Femur (tissue), 1 donor: ENCODE measurements around the gene TMEM233.
A peak's percentile ranks its signal among the peaks of the same experiment; 100 is the strongest.

Experiments
- DNase-seq: peaks from one replicate; pipeline ENCODE4 v3.0.0-alpha.2; 2017

The TMEM233 gene

DNA sequence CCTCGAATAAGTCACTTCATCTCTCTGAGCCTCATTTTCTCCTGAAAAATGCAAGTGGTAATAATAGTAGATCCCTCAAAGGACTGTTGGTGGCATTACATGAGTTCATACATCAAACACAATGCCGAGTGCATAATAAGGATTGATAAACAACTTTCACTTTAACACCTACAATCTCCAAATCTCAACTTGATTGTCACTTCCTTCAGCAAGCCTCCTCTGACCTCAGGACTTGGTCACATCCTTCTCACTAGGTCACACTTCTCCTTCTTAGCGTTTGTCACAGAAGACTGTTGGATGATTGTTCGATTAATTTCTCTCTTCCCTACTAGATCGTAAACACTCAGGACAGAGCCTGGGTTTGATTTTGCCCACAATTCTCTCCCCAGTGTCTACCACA, 66.5 kb downstream of the TMEM233 start:
- DNase-seq, result no peak

DNA sequence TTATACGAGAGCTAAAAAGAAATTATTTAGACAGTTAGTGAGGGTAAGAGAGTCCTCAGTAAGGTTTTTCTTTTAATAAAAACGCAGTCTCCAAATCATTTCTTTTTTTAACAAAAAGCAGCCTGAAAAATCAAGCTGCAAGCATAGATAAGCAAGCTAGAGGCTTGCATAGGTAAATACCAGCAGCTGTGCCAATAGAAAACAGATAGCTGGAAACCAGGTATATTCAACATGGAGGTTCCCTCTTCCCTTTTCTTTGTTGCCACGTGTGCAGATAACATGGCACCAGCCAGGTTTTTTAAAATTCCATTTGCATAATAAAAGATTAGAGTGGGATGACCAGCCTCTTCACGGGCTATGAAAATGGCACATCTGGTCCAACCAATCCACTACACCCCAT, 68.3 kb downstream of the TMEM233 start:
- DNase-seq, result no peak

DNA sequence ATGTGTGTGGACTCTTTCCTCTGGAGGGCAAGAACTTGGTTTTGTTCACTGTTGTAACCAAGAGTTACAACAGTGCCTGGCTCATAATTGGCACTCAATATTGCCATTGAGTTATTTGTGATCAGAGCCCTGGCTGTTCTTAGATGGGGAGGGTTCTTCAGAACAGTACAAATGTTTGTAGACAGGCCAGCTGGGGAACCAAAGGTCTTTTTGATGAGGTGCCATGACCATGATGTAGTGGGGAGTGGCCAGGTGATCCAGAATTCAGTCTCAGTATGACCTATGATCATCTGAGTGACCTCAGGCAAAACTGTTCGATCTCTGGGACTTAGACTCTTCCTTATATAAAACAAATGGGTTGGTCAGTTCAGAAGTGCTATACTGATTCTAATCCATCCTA, 71.1 kb downstream of the TMEM233 start:
- DNase-seq, result no peak

DNA sequence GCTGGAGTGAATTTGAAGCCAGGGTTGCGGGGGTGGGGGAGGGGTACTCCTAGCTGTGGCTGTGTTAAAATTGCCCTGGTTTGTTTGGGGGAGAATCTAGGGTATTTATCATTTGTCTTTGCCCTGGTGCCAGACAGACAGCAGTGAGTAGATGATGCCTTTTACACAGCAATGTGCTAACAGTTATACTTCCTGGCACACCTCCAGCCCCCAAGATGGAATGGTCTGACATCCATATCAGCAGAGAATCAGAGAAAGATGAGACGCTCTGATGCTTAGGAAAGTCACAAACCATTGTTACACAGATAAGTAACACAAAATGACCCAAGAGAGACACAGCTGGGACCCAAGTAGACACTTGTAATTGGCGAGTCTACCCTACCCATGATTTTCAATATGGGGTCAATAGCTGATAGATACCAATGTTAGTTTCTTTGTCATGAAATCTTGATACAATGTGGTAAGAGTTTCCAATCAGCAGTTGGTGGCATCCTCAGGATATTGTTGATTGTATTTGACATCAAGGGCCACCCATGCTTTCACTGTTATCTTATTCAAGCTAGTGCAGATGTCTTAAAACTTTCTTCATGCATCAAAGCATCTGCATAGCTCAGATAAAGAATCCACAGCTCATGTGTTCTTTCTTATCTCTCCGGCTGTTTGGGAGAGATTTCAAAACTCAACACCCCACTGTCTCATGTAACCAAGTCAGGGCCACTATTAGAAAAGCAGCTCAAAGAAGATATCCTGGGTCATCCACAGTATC, 71.8 kb downstream of the TMEM233 start:
- DNase-seq, result no peak

DNA sequence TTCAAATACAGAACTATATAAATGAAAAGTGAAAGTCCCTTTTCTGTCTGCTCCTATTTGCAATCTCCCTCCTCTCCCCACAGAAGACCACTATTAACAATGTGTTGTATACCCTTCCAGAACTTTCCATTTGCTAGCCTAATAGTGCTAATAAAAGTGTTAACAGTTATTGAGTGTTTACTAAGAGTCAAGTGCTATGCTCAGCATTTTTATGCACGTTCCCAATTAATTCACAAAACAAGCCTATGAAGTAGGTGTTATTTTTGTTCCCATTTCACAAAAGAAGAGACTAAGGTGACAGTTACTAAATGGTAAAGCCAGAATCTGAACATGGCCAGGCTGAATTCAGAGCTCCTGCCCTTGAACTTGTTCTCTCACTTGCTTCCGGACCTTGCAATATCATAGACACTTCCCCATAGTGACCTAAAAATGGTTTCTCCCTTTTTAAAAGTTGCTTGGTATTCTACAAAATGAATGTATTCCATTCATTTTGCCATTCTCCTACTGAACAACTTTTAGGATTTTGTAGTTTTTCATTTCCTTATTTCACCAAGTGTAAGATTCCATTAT, 72.7 kb downstream of the TMEM233 start:
- no peak for DNase-seq

DNA sequence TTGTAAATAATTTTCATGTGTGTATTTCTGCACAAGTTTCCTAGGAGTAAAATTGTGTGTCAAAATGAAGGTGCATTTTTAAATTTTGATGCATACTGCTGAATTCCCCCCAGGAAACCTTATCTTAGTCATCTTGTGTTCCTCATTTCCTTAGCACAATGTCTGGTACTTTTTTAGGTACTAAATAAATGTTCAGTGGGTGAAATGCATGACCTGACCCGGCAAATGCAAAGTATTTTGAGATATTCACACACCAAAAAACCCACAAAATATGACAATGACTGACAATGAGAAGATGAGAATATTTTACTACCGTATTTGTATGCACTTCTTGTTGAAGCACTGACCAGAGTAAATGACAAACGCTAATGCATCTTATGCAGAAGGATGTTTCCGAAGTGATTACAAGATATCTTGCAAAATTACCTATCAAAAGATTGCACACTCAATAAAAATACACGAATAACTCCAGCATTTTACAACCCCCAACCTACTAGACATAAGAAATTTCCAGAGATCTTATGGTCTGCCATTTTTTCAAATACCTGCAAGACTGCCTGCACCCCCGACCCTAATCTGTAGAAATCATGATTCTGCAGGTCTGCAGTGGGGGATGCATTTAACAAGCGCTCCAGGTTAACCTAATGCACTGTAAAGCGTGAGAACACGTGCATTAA, 73.5 kb downstream of the TMEM233 start:
- DNase-seq, result no peak

DNA sequence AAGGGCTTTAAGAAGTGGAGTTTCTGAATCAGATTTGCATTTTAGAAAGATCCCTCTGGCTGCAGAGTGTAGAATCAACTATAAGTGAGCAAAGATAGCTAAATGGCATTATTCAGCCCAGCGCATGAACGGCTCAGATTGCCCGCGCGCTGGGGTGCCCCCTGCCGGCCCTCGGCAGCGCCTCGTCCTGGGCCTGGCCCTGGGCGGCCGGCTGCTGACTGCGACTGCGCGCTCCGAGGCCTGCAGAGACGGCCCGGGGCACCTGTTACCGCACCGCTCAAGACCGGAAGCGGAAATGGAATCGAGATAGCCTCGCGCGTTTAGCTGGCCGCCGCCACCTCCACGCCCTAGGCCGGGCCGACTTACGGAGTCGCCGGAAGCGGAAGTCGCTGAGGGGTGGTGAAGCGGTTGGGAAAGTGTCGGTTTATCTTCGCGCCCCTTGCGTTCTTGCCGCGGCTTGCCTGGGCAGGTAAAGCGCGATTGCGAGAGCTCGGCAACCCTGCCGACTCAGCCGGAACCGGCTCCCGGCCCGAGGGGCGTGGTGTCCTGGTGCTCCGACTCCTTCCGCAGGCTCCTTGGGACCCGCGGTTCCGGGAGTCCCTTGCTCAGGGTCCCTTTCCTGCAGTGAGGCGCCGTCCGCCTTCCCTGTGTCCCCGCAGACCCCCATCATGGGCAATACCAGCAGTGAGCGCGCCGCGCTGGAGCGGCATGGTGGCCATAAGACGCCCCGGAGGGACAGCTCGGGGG, 74.2 kb downstream of the TMEM233 start, which contains the start of gene PRKAB1:
Gene PRKAB1 (plus strand): TSS at position 557 of the 747 bp plus-strand sequence. CDS start 112 bp downstream, at position 669.
- peak; percentile 97 for DNase-seq

DNA sequence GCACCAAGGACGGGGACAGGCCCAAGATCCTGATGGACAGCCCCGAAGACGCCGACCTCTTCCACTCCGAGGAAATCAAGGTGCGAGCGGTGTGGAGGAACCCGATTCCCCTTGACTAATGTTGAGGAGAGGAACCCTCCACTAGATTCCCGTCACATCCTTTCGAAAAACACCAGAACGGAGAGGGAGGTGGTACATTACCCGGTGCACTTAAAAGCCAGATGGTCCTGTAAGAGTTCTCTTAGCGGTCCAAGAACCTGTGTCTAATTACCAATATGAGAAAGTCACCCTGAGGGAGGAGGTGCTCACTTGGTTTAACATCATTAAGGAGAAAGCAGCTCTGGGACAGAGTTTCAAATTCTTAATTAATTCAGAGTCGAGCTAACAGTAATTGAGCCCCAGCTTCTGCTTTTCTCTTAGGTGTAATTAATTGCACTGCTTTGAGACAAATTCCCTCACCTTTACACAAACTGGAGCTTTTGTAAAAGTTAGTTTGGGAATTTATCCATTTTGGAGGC, 74.8 kb downstream of the TMEM233 start:
- no peak for DNase-seq

DNA sequence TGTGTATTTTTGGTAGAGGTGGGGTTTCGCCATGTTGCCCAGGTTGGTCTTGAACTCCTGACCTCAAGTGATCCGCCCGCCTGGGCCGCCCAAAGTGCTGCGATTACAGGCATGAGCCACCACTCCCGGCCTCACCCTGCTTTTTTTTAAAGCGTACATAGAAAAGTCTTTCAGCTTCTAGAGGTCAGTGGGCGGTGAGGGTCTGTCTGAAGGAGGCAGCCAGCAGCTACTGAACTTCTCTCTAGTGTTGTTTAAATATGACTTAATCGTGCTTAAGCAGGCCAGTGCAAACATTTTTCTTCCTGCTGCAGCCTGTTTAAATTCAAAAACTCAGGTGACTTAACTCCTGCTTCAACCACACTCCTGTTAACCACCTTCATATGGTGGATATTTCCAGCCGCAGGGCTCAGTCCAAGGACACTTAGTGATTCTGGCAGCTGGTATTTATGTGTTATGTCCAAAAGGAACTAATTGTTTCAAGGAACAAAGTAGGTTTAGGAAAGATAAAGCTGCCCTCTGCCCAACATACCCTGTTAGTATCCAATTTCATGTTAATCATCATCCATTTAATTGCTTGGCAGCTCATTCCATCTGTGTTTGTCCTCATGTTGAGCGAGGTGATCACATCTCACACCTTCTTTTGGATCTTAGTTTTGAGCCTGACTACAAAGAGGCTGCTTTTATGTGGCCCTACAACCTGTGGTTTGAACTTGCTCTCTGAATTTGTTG, 76.3 kb downstream of the TMEM233 start:
- DNase-seq, result no peak

DNA sequence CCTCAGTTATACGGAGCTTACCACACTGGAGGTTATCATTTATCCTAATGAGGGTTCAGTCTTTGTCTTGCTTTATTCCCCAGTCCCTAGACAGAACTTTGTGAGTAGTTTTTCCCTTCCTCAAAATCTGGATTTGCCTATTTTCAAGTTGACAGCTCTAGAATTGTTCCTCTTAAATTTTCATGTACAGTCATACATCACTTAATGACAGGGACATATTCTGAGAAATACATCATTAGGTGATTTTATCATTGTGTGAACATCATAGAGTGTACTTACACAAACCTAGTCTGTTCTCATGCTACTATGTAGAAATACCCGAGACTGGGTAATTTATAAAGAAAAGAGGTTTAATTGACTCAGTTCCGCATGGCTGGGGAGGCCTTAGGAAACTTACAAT, 77.5 kb downstream of the TMEM233 start:
- DNase-seq, result no peak

DNA sequence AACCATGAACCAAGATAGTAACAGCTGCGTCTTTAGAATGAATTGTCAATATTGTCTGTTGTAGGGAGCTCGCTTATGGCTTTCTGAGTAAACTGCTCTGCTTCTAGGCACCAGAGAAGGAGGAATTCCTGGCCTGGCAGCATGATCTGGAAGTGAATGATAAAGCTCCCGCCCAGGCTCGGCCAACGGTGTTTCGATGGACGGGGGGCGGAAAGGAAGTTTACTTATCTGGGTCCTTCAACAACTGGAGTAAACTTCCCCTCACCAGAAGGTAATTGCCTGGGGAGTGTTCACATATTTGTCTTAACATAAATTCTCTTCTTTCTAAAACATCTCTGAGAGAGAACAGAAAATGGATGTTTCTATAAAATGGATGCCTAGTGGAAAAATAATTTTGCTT, 78.6 kb downstream of the TMEM233 start:
- DNase-seq, result no peak

DNA sequence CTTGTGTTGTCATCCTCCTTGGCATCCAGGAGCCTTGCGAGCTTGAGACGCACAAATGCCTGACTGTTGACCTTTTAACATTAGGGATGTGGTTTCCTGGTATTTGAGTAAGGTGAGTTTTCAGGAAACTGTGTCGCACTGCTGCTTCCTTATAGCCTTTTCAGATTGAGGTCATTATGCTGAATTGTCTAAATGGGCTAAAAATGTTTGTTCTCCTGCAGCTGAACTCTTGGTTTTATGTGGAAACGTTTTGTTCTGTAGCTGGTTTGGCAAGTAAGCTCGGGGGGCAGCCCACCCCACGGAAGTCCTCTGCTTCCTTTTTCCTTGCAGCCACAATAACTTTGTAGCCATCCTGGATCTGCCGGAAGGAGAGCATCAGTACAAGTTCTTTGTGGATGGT, 80.1 kb downstream of the TMEM233 start:
- no peak for DNase-seq

DNA sequence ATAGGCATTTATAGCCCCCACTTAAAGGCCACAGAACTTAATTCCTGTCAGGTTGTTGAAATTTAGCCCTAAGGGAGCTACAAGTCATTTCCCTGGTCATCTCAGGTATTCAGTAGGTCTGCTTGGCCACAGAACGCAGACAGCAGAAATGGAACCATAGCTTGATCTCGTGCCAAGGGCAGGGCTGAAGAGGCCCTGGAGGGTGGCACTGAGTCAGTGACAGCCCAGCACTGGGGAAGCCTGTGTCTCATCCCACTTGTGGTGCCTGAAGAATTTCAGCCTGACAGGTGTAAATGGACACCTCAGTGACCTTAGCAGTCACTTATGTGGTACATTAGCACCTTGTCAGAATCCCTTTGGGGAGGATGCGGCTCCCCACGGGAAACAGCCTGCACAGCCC, 81.0 kb downstream of the TMEM233 start:
- DNase-seq, result no peak

DNA sequence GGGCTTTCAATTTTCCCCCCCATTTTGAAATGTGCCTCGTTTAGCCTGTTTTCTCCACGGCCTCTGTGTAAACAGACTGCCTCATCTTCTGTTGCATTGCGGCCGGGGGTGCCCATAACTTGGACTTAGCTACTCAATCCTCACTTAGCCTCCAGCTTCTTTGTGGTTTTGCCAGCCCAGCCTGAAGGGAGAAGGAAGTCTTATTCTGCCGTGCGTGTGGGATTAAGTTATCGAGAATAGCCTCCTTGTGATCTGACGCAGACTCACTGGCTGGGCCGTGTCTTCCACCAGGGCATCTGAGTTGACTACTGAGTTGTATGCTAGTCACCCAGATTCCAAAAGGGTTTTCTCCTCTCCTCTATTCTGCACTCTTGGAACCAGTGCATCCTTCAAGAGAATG, 82.4 kb downstream of the TMEM233 start:
- DNase-seq, result no peak

DNA sequence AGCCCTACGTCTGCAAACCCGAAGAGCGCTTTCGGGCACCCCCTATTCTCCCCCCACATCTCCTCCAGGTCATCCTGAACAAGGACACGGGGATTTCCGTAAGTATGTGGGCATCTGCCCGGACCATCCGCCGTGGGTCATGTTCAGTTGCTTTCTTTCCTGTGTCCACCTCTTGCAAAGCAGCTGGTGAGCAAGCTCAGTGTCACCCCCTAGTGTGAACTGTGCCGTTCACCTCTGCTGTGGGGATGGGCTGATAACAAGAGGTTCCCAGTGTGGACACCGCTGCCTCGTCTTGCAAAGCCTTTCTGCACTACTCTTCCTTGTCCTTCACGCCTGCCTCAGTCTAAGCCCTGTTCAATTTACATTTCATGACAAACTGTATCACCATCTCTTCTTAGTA, 83.0 kb downstream of the TMEM233 start:
- no peak for DNase-seq

DNA sequence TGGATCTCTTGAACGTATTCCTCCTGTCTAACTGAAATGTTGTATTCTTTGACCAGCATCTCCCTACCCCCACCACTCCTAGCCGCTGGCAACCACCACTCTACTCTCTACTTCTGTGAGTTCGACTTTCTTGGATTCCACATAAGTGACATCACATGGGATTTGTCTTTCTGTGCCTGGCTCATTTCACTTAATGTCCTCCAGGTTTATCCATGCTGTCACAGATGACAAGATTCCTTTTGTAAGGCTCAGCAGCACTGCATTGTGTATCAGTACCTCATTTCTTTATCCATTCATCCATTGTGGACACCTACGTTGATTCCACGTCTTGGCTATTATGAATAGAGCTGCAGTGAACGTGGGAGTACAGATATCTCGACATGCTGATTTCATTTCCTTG, 84.9 kb downstream of the TMEM233 start:
- no peak for DNase-seq

DNA sequence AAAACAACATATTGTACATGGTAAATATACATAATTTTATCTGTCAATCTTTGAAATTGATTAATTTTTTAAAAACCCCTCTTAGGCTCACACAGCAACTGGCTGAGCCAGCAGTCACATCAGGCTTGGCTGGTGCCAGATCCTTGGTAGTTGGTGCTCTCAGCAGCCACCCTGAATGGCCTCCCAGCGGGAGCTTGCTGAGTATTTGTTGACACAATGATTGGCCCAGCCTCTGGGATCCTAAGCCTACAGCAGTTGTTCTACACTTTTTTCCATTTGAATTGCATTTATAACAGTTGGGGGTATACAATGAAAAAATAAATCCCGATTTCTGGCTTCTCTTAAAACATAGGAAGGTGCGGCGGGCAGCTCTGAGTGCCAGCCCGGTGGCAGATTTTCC, 85.5 kb downstream of the TMEM233 start:
- no peak for DNase-seq

DNA sequence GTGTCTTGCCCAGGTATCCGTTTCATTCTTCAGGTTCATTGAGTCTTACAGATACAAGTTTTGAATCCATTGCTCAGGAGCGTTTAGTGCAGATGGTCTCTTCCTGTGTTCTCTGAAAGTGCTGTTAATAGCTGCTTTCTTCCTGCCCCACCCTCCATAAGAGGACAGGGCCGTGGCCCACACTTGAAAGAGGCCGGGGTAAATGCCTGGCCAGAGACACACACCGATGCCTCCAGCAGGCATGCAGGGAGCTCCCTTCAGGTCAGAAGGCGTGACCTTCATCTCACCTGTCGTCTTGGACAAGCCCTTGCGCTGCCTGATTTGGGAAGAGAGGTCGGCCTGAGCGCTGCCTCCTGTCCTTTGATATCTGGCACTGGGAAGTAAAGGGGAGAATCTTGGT, 85.9 kb downstream of the TMEM233 start:
- DNase-seq, result no peak

DNA sequence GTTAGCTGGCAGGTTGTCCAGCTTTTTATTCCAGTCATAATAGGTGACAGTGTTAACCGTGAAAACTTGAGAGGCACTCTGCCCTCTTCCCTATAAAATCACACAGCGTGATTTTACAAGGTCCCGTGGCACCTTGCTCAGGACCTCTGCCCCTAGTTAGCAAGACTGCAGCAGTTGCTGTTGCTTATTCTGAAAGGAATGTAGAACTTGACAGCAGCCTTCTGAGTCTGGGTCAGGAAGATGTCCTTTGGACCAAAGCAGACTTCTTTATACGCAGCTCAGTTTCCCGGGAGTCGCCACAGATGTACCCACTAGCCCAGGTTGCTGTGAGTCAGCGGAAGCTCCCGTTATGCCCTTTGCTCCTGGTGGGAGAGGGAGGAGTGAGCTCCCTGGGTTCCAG, 87.5 kb downstream of the TMEM233 start:
- DNase-seq, result no peak

DNA sequence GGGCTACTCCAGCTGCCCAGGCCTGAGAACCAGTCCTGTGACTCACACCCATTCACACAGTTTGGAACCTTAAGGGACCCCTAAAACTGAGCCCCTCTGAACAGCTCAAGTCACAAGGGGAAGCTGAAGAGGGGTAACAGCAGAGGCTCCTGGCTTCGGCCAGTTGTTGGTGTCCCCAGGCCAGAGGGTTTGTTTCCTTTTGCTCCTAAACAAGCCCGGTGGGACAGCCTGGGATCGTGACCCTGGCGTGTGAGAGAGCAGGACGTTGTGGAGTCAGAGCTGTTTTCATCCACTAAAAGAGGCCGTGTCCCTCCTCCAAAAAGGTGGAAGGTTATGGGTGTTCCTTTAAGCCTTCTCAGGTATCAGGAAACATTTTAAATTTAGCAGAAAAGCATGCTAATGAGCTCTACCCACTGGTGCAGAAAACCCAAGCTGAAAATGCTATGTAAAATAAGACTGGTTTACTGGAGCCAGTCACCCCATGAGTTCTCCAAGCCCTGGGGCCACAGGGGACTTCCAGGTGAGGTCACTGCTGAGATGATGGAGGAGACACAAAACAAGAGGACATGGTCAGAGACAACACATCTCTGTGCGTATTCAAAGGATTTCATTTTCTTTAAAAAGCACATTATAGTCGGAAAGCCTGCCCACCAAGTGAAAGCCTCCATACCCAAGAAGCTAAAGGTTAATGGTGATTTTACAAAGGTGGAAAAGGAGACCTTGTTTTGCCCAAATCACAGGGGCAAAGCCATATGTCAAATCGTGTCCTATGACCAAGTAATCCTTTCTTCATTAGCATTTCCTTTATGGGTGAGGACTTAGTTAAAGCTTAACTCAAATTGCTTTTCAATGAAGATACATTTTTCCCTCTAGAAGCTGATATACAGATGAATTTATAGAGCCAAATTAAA, 88.4 kb downstream of the TMEM233 start:
- no peak for DNase-seq

DNA sequence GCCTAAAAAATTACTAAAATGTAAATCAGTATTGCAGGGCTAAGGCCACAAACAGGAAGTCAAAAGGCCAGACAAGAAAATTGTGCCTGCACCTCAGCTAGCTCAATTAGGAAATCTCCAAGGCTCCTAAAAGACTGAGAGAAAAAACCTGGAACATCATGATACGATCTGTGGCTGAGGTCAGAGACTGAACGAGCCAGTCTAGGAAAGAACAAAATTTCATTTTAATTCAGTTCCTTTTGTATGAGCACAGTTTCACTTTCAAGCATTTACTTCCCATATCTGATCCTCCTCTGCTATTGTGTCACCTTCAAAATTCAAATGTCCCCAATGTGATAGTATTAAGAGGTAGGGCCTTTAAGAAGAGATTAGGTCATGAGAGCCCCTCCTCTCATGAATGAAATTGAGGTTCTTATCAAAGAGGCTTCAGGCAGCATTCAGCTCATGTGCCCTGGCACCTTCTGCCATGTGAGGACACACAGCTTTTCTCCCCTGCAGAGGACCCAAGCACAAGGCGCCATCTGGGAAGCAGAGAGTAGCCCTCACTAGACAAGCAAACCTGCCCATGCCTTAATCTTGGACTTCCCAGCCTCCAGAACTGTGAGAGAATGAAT, 89.2 kb downstream of the TMEM233 start:
- no peak for DNase-seq
